ENCODE data around the gene CCDC69.

GRCh38 chr5:151144922-151145321, 79.0 kb downstream of the CCDC69 start:
- TF ChIP-seq GATA3 (IDR thresholded peaks at IDR 0.05; ENCODE audit: low read depth, low read length) (no peak), GATA2 (IDR thresholded peaks at IDR 0.05; ENCODE audit: low read depth, low read length) (no peak)
